SK-N-SH (cell line): ENCODE measurements around the gene TOX2. TPM values are rescaled to one million over a fixed set of nuclear protein-coding genes. Genes with fewer than 3 reads are reported as not detected.

Experiments used
- CTCF ChIA-PET: fragments of 300-600, 350-600 bp; formaldehyde crosslinking; extraction: SDS; loops from one replicate; lab custom pipeline; 2021; lab: Yijun Ruan, JAX
- POLR2A ChIA-PET: fragments of 350-600 bp; sonication (Branson Sonifier 250); formaldehyde crosslinking; extraction: SDS; loops from one replicate; lab custom pipeline; 2020; ENCODE audit warnings: antibody characterized with exemption, inconsistent platforms; lab: Yijun Ruan, JAX
- DNase-seq: peaks from one replicate; pipeline ENCODE4 v3.0.0; 2012
- H2AFZ ChIP-seq: fragments of 200-600 bp; sonication (generic); 2 replicates; pipeline ENCODE4 v1.8.1; 2016; ENCODE audit warnings: antibody characterized with exemption, mild to moderate bottlenecking, low read depth
- H3F3A ChIP-seq: fragments of 200-600 bp; sonication (generic); replicated peaks from 2 replicates; pipeline ENCODE3; 2016; ENCODE audit warnings: antibody characterized with exemption, mild to moderate bottlenecking; ENCODE audit not compliant: insufficient read depth
- H3K27ac ChIP-seq, 2 experiments: fragments of 200-500 bp in 1 of 2; fragments of 200-600 bp in 1 of 2; sonication (Bioruptor generic) in 1 of 2; sonication (generic), shearing (Covaris generic) in 1 of 2; 2 replicates each; pipeline versions ENCODE4 v1.5.1 to v1.6.1; 2014 to 2016; ENCODE audit warnings: low read depth in 2 of 2, inconsistent platforms in 1 of 2, low read length in 1 of 2, mild to moderate bottlenecking in 1 of 2, mixed read lengths in 1 of 2
- H3K27me3 ChIP-seq: fragments of 200-600 bp; sonication (generic), shearing (Covaris generic); 2 replicates; pipeline ENCODE4 v1.6.1; 2016; ENCODE audit warnings: mixed run types; ENCODE audit not compliant: insufficient read depth
- H3K36me3 ChIP-seq, 2 experiments: fragments of 200-500 bp in 1 of 2; fragments of 200-600 bp in 1 of 2; sonication (Bioruptor generic) in 1 of 2; sonication (generic) in 1 of 2; replicated peaks in 1 of 2; 2 replicates each; pipeline versions ENCODE3 to v1.5.1; 2014 to 2016; ENCODE audit warnings: low read length in 1 of 2, mild to moderate bottlenecking in 1 of 2; ENCODE audit not compliant: insufficient read depth in 2 of 2, control insufficient read depth in 1 of 2
- H3K4me1 ChIP-seq, 2 experiments: fragments of 200-500 bp in 1 of 2; fragments of 200-600 bp in 1 of 2; sonication (Bioruptor generic) in 1 of 2; sonication (generic), shearing (Covaris generic) in 1 of 2; 2 replicates each; pipeline versions ENCODE4 v1.5.1 to v1.6.1; 2014 to 2016; ENCODE audit warnings: low read depth in 1 of 2, low read length in 1 of 2, mixed run types in 1 of 2; ENCODE audit not compliant: insufficient read depth in 2 of 2, control insufficient read depth in 1 of 2
- H3K4me2 ChIP-seq: fragments of 200-600 bp; sonication (generic), shearing (Covaris generic); 2 replicates; pipeline ENCODE4 v1.6.1; 2017; ENCODE audit warnings: mixed run types
- H3K4me3 ChIP-seq, 2 experiments: fragments of 200-500 bp in 1 of 2; fragments of 200-600 bp in 1 of 2; sonication (Bioruptor generic) in 1 of 2; sonication (generic), shearing (Covaris generic) in 1 of 2; 2 replicates each; pipeline versions ENCODE4 v1.5.1 to v1.8.1; 2014 to 2016; ENCODE audit warnings: low read depth in 2 of 2, inconsistent platforms in 1 of 2, low read length in 1 of 2, mild to moderate bottlenecking in 1 of 2, mixed read lengths in 1 of 2, moderate library complexity in 1 of 2
- H3K79me2 ChIP-seq: fragments of 200-600 bp; sonication (generic); 2 replicates; pipeline ENCODE4 v1.8.1; 2017; ENCODE audit warnings: mild to moderate bottlenecking; ENCODE audit not compliant: insufficient read depth
- H3K9ac ChIP-seq: fragments of 200-600 bp; sonication (generic); 2 replicates; pipeline ENCODE4 v1.6.1; 2017; ENCODE audit warnings: mixed run types
- H3K9me2 ChIP-seq: fragments of 200-600 bp; sonication (generic); 2 replicates; pipeline ENCODE4 v1.6.1; 2017; ENCODE audit warnings: mixed run types
- H3K9me3 ChIP-seq: fragments of 200-600 bp; sonication (generic); 2 replicates; pipeline ENCODE4 v1.6.1; 2017; ENCODE audit warnings: mixed run types, mild to moderate bottlenecking, moderate library complexity
- H4K20me1 ChIP-seq: fragments of 200-600 bp; sonication (generic); 2 replicates; pipeline ENCODE4 v1.6.1; 2017; ENCODE audit warnings: mild to moderate bottlenecking, mixed run types; ENCODE audit not compliant: insufficient read depth
- CTCF ChIP-seq: fragments of 200-600 bp; sonication (generic); IDR thresholded peaks from 2 replicates; pipeline ENCODE4 v1.6.1; 2017; ENCODE audit warnings: antibody characterized with exemption, mild to moderate bottlenecking, moderate library complexity
- JUND ChIP-seq: IDR thresholded peaks from 2 replicates; pipeline ENCODE4 v1.4.0; 2012
- NRF1 ChIP-seq: IDR thresholded peaks from 2 replicates; pipeline ENCODE4 v1.6.1; 2012; ENCODE audit warnings: low read depth, mild to moderate bottlenecking, low read length
- RAD21 ChIP-seq: IDR thresholded peaks from 2 replicates; pipeline ENCODE4 v1.6.1; 2012; ENCODE audit warnings: mild to moderate bottlenecking, low read length
- ZBTB33 ChIP-seq: IDR thresholded peaks from 2 replicates; pipeline ENCODE4 v1.4.0; 2012; ENCODE audit warnings: low read depth, borderline replicate concordance
- WGBS: methylation state at CpG from one replicate; pipeline ENCODE4 v1.1.6; 2017; ENCODE audit warnings: low lambda C conversion rate; 5-methylcytosine and 5-hydroxymethylcytosine counted together
- polyA plus RNA-seq, 3 experiments: library from polyadenylated mRNA; depleted of rRNA; stranded (reverse); fragments of >200 nt; gene quantifications; 2 replicates each; pipeline ENCODE4 v1.2.3, GENCODE V29; 2012

The TOX2 gene
- polyA plus RNA-seq, 1 of the 3 experiments (the other 2 are of a cell fraction): 15.4 TPM

GRCh38 chr20:43983359-43983758 lies 68.7 kb downstream of the TOX2 start:
- Histone ChIP-seq H3K9ac (no peak overlapping the region), H3K27me3 (no peaks in the 10 kb centered on the region), H3K27ac (no peak overlapping the region), H3K4me3 (no peak overlapping the region; a peak in 1 of 4 replicates), H3K4me2 (no peak overlapping the region), H3F3A (no peaks in the 10 kb centered on the region), H3K79me2 (no peaks in the 10 kb centered on the region)
- no peak for DNase-seq
- CTCF ChIA-PET: interaction anchor here (1.0 to 2.5 kb wide), 14 partner anchors 9 to 233 kb away, joined by 3 to 12 read pairs (median 4); no protein-coding TSS in a partner anchor
- TF ChIP-seq CTCF (peak; percentile 52), RAD21 (peak; percentile 48), NRF1 (no peak)
- TF ChIP-seq, all 33 proteins: peak for 2
- H3K9me3 ChIP-seq: no peaks in the 10 kb centered on the region
- H2AFZ ChIP-seq: no peak overlapping the region
- H3K4me1 ChIP-seq: peaks cover 10 to 20% of the 10 kb centered on the region in 2 experiments; a peak in 2 of 4 replicates
- WGBS: 94% methylated on average over 5 of the region's 5 CpGs
- H4K20me1 ChIP-seq: no peaks in the 10 kb centered on the region
- POLR2A ChIA-PET: no interaction called here
- H3K36me3 ChIP-seq: no peaks in the 10 kb centered on the region
- H3K9me2 ChIP-seq: no peaks in the 10 kb centered on the region

- POLR2A ChIA-PET: no interaction called here
Measured at GRCh38 chr20:43983904-43984361, 69.3 kb downstream of the TOX2 start.

More at GRCh38 chr20:43983904-43984361, 69.3 kb downstream of the TOX2 start:
- no peaks in the 10 kb centered on the region for H3K9me3 ChIP-seq
- H2AFZ ChIP-seq: no peak overlapping the region
- H3K9ac ChIP-seq: no peak overlapping the region
- no peaks in the 10 kb centered on the region for H3K9me2 ChIP-seq
- no peaks in the 10 kb centered on the region for H3K27me3 ChIP-seq
- DNase-seq: no peak
- no peak overlapping the region for H3K4me2 ChIP-seq
- TF ChIP-seq JUND (no peak), ZBTB33 (no peak)
- no peaks in the 10 kb centered on the region for H3F3A ChIP-seq
- no peaks in the 10 kb centered on the region for H4K20me1 ChIP-seq
- no peaks in the 10 kb centered on the region for H3K36me3 ChIP-seq
- H3K79me2 ChIP-seq: no peaks in the 10 kb centered on the region
- H3K27ac ChIP-seq: no peak overlapping the region
- CTCF ChIA-PET: interaction anchor here (0.6 to 2.5 kb wide), 15 partner anchors 9 to 234 kb away, joined by 3 to 12 read pairs (median 4); no protein-coding TSS in a partner anchor
- H3K4me1 ChIP-seq: peaks cover 10 to 25% of the 10 kb centered on the region in 2 experiments; a peak in 2 of 4 replicates
- WGBS: 96% methylated on average over 6 of the region's 6 CpGs
- H3K4me3 ChIP-seq: no peak overlapping the region
